GM18526 (cell line): ENCODE results near the gene HABP4.

ENCODE experiments used
- POLR2A ChIP-seq: IDR thresholded peaks from 3 replicates; pipeline ENCODE4 v1.6.1; 2011; ENCODE audit not compliant: insufficient read length; ENCODE audit errors: extremely low read depth

Gene HABP4

GRCh38 chr9:96449845-96450612 is at the start of gene HABP4:
TSS of gene HABP4 (plus strand) at chr9:96450169. CDS start at chr9:96450280, 111 bp downstream.
- TF ChIP-seq POLR2A, result peak; percentile 51

DNA sequence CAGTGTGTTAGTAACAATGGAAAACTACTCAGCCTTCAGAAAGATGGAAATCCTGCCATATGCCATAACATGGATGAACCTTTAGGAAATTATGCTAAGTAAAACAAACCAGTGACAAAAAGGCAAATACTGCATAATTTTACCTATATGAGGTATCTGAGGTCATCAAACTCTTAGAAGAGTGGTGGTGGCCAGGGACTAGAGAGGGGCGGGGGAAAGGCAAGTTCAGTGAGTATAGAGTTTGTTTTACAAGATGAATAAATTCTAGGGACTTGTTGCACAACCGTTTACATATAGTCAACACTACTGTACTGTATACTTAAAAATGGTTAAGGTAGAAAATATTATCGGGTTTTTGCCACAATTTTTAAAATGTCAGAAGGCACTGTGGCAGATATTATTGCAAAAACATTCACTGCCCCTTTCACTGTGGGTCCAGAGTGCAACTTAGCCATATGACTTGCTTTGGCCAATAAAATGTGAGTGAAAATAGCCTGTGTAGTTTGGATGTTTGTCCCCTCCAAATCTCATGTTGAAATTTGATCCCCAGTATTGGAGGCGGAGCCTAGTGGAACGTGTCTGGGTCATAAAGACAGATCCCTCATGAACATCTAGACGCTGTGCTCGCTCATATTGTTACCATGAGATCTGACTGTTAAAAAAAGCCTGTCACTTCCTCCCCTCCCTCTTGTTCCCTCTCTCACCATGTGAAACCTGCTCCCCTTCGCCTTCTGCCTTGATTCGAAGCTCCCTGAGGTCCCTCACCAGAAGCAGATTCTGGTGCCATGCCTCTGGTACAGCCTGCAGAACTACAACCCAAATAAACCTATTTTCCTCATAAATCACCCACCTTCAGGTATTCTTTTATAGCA is 41.3 kb upstream of the HABP4 start:
- no peak for TF ChIP-seq POLR2A

DNA sequence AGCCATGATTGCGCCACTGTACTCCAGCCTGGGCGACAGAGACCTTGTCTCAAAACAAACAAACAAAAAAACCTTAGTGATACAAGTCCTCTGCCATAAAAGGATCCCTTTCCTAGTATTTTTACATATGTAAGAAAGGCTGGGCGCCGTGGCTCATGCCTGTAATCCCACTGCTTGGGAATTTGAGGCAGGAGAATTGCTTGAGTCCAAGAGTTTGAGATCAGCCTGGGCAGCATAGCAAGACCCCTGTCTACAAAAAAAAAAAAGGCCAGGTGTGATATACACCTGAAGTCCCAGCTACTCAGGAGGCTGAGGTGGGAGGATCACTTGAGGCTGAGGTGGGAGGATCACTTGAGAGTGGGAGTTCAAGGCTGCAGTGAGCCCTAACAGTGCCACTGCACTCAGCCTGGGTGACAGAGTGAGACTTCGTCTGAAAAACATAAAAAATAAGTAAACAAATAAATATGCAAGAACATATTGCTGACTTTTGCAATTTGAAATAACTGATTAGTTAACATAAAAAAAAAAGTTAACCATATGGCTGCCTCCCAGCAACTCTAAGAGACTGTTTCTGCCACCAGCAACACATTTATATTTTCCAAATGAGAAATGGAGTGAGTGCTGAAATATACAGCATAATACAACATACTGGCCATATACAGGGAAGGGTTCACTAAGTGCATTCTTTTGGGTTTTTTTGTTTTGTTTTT is 38.7 kb upstream of the HABP4 start:
- TF ChIP-seq POLR2A, result no peak

DNA sequence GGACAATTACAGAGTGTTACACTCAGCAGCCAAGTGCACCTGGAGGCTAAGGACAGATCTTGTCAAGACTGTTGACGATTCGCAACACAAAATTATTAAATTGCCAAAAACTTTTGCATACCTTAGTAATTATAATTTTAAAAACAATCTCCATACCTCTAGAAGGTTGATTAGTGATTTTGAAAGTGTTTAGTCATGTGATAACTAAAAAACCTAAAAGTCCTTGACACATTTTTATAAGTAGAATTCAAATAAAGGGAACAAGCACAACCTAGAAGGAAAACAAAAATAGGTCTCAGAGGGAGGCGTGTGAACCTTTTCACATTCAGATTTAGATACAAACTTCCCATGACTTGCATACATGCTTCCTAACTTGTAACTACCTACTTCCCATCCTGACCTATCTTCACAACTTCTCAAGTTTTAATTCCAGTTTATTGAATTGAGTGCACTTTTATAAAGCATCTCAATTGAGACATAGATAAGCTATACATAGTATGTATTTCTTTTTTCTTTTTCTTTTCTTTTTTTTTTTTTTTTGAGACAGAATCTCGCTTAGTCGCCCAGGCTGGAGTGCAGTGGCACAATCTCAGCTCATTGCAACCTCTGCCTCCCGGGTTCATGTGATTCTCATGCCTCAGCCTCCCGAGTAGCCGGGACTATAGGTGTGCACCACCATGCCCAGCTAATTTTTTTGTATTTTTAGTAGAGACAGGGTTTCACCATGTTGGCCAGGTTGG is 37.6 kb upstream of the HABP4 start:
- no peak for TF ChIP-seq POLR2A

GRCh38 chr9:96413302-96414221 is 36.4 kb upstream of the HABP4 start:
- no peak for TF ChIP-seq POLR2A

- TF ChIP-seq POLR2A, result peak; percentile 60
Measured at GRCh38 chr9:96417051-96417586, 32.9 kb upstream of the HABP4 start.

GRCh38 chr9:96417661-96418082 is 32.3 kb upstream of the HABP4 start:
- TF ChIP-seq POLR2A, result no peak

DNA sequence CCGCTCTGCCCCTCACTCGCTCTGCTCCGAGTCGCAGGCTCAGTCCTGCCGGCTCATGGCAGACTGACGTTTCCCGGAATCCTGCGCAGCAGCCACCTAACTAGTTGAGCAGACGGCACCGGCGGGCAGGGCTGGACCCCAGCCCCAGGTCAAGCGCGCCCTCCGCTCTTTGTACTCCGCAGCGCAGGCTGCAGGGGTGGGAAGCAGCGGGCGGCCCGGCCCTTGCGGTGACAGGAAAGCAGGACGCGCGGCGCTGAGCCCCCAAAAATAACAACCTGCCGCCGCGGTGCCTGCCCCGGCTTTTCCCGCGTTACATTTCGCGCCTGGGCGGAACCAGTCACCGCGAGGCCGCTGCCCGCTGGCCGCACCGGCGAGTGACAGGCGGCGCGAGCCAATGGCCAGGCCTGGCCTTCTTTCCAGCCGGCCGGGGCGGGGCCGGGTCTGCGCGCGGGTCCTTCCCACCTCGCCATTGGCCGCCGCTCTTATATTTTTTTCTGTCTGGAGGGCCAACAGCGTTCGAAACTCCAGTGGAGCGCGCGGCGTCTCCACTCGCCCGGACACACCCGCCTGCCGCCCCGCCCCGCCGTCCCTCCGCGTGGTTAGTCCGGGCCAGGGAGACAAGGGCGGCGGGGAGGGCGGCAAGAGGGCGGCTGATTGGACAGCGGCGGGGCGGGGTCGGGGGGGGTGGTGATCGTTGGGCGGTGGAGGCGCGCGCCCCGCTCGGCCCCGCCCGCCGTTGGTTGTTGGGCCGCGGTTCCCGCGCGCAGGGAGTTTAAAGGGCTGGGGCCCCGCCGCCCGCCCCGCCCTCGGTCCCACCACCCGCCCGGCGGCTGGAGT is 31.7 kb upstream of the HABP4 start, which contains the start of gene ZNF367:
TSS of gene ZNF367 (minus strand) at position 288 of the 837 bp plus-strand sequence. CDS start 338 bp downstream, outside the sequence.
- TF ChIP-seq POLR2A, result peak; percentile 68

DNA sequence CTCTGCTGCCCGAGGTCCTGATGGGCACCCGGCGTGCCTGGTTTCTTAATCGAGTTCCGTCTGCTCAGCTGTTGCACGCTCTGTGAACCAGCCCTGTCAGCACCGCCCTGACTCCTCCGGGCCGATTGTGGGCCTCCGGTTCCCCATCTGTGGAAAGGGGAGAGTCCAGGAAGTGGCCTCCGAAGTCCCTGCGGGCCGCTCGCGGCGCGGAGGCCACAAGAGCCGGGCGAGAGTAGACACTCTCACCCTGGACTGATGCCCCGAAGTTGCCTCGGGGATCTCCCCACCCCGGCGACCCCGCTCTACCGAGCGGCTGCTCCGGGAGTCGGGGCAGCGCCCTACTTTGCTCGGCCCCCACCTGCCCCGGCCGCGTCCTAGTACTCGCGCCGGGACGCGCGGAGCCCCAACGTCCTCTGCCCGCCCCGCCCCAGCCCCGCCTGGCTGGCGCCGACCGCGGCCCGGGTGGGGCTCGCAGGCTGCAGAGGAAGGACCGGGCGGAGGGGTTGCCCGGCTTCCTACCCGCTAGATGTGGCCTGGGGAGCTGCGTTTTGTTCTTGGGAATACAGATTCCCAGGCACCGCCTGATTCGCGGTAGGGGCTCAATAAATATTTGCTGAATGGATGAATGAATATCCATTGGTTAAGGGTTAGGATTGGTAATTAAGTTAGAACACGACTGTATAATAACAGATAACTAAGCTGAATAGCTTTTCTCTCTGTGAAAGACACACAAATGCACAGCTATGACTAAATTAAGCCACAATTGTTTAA is 30.9 kb upstream of the HABP4 start:
- TF ChIP-seq POLR2A, result peak; percentile 46

- TF ChIP-seq POLR2A, result no peak
Measured at GRCh38 chr9:96419691-96419969, 30.3 kb upstream of the HABP4 start.

- no peak for TF ChIP-seq POLR2A
Measured at GRCh38 chr9:96420468-96421219, 29.3 kb upstream of the HABP4 start.

- TF ChIP-seq POLR2A, result no peak
Measured at GRCh38 chr9:96423322-96423984, 26.5 kb upstream of the HABP4 start.
